ENCODE results near the gene TBX4. TPM values are rescaled to one million over a fixed set of nuclear protein-coding genes. Genes with fewer than 3 reads are reported as not detected.

The TBX4 gene
- total and polyA plus RNA-seq, 12 donors: 0.03 TPM; not detected in 11

DNA sequence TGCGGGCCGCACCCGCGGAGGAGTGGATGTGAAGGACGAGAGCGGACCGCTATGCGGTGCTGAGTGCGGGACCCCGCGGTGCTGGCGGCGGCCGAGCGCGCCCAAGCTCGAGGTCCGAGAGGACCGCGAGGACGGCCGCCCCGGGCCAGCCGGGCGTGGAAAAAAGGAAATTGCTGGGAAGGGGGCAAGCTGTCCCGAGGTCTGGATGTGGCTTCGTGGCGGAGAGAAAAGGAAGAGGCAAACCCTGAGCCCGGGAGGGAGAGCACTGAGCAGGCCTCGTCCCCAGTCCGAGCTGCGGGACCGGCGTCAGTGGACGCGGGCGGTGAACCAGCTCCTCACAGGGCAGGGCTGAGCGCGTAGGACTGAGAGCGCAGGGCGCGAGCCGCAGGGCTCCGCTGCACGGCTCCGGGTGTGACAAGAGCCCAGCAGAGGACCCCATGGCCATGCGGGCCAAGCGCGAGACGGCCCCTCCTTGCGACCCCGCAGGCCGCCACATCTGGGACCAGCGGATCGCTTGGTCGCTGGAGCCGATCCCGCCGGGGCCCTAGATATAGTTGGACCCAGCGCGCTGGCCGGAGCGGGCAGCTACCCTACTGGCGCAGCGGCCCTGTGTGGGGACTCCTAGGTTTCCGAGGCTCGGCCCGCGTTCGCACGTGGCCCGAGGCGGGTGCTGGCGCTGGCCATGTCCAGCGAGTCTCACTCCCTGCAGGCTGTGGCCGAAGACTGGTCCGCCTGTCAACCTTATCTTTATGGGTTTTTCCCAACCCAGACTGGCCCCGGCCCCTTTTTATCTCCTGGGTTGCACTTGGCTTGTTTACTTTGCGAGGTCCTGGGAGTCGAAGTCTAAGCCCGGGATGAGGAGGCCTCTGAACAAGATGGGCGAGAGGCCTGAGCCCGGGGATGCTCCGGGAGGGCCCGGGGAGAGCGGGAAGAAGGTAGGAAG lies 2.4 kb downstream of the TBX4 start:
- Histone ChIP-seq H3K27me3 (peaks cover 46 to 100% (median 100%) of the 10 kb centered on the region in 7 donors), H3K36me3 (no peaks in the 10 kb centered on the region), H3K4me3 (peak overlapping the region in 2 of 10 donors; percentile 6 to 7), H3K27ac (no peak overlapping the region), H3K9me3 (no peaks in the 10 kb centered on the region), H3K4me1 (peaks cover 3 to 40% (median 24%) of the 10 kb centered on the region in 9 donors)
- peak in 1 of 8 donors; percentile 13 for ATAC-seq
- TF ChIP-seq, protein P1, sequence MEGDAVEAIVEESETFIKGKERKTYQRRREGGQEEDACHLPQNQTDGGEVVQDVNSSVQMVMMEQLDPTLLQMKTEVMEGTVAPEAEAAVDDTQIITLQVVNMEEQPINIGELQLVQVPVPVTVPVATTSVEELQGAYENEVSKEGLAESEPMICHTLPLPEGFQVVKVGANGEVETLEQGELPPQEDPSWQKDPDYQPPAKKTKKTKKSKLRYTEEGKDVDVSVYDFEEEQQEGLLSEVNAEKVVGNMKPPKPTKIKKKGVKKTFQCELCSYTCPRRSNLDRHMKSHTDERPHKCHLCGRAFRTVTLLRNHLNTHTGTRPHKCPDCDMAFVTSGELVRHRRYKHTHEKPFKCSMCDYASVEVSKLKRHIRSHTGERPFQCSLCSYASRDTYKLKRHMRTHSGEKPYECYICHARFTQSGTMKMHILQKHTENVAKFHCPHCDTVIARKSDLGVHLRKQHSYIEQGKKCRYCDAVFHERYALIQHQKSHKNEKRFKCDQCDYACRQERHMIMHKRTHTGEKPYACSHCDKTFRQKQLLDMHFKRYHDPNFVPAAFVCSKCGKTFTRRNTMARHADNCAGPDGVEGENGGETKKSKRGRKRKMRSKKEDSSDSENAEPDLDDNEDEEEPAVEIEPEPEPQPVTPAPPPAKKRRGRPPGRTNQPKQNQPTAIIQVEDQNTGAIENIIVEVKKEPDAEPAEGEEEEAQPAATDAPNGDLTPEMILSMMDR (IDR thresholded peaks at IDR 0.05): no peak
- intact Hi-C loops (cut with DNase I): no loop called here
- DNase-seq: no peak
- 11 to 14% methylated on average over 86 of the region's 86 CpGs for WGBS, 2 donors

DNA sequence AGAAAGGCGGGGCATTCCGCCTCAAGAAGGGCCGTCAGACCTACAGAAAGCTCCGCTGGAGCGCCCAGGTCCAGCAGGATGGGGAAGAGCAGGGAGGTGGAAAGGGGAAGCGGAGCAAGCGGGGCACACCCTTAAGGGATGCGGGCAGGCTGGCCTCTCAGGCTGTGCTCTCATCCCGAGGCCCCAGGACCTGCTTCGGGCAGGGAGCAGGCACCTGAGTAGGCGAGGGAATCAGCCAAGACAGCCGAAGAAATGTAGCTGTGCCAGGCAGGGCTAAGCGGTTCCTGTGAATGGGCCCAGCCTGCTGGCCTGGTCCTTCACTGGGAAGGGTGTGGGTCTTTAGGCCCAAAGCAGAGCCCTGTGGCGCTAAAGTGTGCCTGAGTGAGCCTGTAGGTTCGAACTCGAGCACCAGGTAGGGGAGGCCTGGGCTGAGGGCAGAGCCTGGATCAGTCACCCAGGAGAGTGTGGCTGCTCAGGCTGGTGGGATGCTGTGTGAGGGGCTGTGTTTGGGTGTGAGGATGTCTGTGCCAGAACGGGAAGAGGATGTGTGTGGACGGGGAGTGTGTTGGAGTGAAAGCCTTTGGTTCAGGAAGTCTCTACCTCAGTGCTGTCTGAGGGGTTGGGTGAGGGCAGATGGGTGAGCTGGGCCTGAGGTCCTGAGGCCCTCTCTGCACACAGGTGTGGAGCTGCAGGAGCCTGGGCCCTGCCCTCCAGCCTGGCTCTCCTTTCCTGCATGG lies 3.3 kb downstream of the TBX4 start:
- no peak for ATAC-seq
- intact Hi-C loops (cut with DNase I): no loop called here
- H3K4me1 ChIP-seq: peaks cover 3 to 40% (median 24%) of the 10 kb centered on the region in 9 donors
- H3K27ac ChIP-seq: no peak overlapping the region
- H3K9me3 ChIP-seq: no peaks in the 10 kb centered on the region
- 60 to 67% methylated on average over 18 of the region's 18 CpGs for WGBS, 2 donors
- H3K36me3 ChIP-seq: no peaks in the 10 kb centered on the region
- TF ChIP-seq, protein P1 (IDR thresholded peaks at IDR 0.05): no peak
- H3K27me3 ChIP-seq: peaks cover 46 to 100% (median 100%) of the 10 kb centered on the region in 7 donors
- no peak for DNase-seq
- H3K4me3 ChIP-seq: no peak overlapping the region

DNA sequence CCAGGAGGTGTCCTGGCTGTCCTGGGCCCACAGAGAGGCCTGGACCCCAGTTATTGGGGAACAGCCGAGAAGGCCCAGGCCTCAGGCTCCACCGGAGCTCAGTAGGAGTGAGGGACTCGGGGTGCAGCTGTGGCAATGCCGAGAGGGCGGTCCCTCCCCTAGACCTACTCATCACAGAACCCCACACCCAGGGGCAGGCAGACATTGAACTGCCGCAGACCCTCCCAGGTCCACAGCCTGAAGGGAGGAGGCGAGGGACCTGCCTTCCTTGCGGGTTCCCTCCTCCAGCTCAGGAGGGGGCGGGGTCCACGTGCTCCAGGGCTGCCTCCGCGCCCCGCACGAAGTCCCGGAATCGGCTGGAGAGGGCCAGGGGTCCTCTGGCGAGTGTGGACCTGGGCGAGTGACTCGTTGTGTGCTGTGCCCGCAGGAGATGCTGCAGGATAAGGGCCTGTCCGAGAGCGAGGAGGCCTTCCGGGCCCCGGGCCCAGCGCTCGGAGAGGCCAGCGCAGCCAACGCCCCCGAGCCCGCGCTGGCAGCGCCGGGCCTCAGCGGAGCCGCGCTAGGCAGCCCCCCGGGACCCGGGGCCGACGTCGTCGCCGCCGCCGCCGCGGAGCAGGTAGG lies 3.9 kb downstream of the TBX4 start:
- Histone ChIP-seq H3K4me3 (no peak overlapping the region), H3K9me3 (no peaks in the 10 kb centered on the region), H3K36me3 (no peaks in the 10 kb centered on the region), H3K4me1 (peaks cover 3 to 40% (median 24%) of the 10 kb centered on the region in 9 donors), H3K27ac (no peak overlapping the region), H3K27me3 (peaks cover 40 to 100% (median 100%) of the 10 kb centered on the region in 7 donors)
- DNase-seq (no peak), ATAC-seq (no peak)
- WGBS, 2 donors: 26 to 31% methylated on average over 32 to 47 of the region's 47 CpGs
- TF ChIP-seq, protein P1 (IDR thresholded peaks at IDR 0.05): no peak
- intact Hi-C loops (cut with DNase I): no loop called here

DNA sequence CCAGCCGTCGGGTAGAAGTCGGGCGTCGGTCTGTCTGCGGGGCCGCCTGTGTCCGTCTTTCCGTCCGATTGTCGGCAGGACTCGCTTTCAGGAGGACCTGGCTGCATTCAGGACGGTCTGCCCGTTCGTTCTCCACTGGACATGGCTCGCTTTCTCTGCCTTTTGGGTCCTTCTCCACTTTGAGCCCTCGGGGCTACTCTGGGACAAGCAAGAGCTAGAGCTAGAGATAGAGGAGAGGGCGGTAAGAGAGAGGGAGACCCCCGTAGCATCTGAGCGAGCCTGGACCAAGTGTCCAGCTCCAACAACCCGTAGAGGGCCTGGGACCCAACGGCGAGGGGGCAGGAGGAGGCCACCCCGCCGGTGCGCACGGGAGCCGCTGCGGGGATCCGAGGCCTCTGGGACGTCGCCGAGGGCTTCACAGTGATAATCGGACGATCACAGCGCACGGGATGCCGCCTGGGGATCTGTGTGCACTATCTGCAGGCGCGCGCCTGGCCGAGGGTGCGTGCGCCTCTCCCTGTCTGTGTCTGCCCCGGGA lies 4.5 kb downstream of the TBX4 start:
- intact Hi-C loops (cut with DNase I): no loop called here
- Histone ChIP-seq H3K27me3 (peaks cover 37 to 100% (median 100%) of the 10 kb centered on the region in 7 donors), H3K4me3 (peak overlapping the region in 7 of 10 donors; percentile 6 to 43 (median 32)), H3K27ac (no peak overlapping the region), H3K36me3 (no peaks in the 10 kb centered on the region), H3K4me1 (peaks cover 3 to 38% (median 20%) of the 10 kb centered on the region in 9 donors), H3K9me3 (no peaks in the 10 kb centered on the region)
- TF ChIP-seq, protein P1 (IDR thresholded peaks at IDR 0.05): no peak
- peak in 1 of 8 donors; percentile 28 for ATAC-seq
- WGBS, 2 donors: 3 to 7% methylated on average over 44 to 45 of the region's 45 CpGs
- DNase-seq: no peak

All from heart right ventricle (tissue), 16 donors.